GM21390 (cell line): ENCODE measurements around the gene PWWP2B.
"Not testable (repeated sequence)": the region's sequence is repeated elsewhere in the genome, so short reads cannot be mapped to it uniquely, and the experiment has no call there.

Experiments used
- ATAC-seq: cut with Tn5 transposase; IDR thresholded peaks from one replicate; pipeline ENCODE4 v1.9.1; 2021; ENCODE audit not compliant: unreplicated experiment

Gene PWWP2B

GRCh38 chr10:132397036-132397541, at the start of gene PWWP2B:
PWWP2B (plus strand) TSS chr10:132397200; CDS start chr10:132397227, 27 bp downstream.
- ATAC-seq = peak; percentile 48

- ATAC-seq = no peak
Measured at GRCh38 chr10:132347211-132347930, 49.6 kb upstream of the PWWP2B start.

- ATAC-seq = no peak
Measured at GRCh38 chr10:132347931-132348267, 49.1 kb upstream of the PWWP2B start.

GRCh38 chr10:132349766-132350165, 47.2 kb upstream of the PWWP2B start:
- ATAC-seq = no peak

GRCh38 chr10:132350391-132350790, 46.6 kb upstream of the PWWP2B start:
- no peak for ATAC-seq

- no peak for ATAC-seq
Measured at GRCh38 chr10:132350946-132351345, 46.1 kb upstream of the PWWP2B start.

- ATAC-seq = no peak
Measured at GRCh38 chr10:132351611-132352010, 45.4 kb upstream of the PWWP2B start.

- not testable (repeated sequence) for ATAC-seq
Measured at GRCh38 chr10:132352462-132353308, 44.3 kb upstream of the PWWP2B start.

GRCh38 chr10:132353456-132354355, 43.3 kb upstream of the PWWP2B start:
- ATAC-seq = no peak

- no peak for ATAC-seq
Measured at GRCh38 chr10:132354356-132355094, 42.5 kb upstream of the PWWP2B start.

GRCh38 chr10:132355297-132355696, 41.7 kb upstream of the PWWP2B start:
- ATAC-seq = no peak

GRCh38 chr10:132355754-132356153, 41.2 kb upstream of the PWWP2B start:
- no peak for ATAC-seq

GRCh38 chr10:132356621-132357195, 40.3 kb upstream of the PWWP2B start:
- ATAC-seq = no peak

GRCh38 chr10:132357286-132358058, 39.5 kb upstream of the PWWP2B start:
- no peak for ATAC-seq

GRCh38 chr10:132359305-132360040, 37.5 kb upstream of the PWWP2B start:
- ATAC-seq = no peak

- no peak for ATAC-seq
Measured at GRCh38 chr10:132360766-132361447, 36.1 kb upstream of the PWWP2B start.

- ATAC-seq = no peak
Measured at GRCh38 chr10:132361581-132362101, 35.4 kb upstream of the PWWP2B start.

- ATAC-seq = no peak
Measured at GRCh38 chr10:132362151-132362611, 34.8 kb upstream of the PWWP2B start.
